Activated CD8-positive, alpha-beta memory T cell treated with anti-CD3 and anti-CD28 coated beads for 1 hour (primary cell): ENCODE results near the gene LANCL3.
A peak's percentile ranks its signal among the peaks of the same experiment; 100 is the strongest.

Source experiments
- DNase-seq, 2 donors: peaks; one replicate each; pipeline ENCODE4 v3.0.0-alpha.2; 2020; ENCODE audit warnings: low read depth in 1 of 2; ENCODE audit errors: extremely low read depth in 1 of 2

Gene LANCL3

DNA sequence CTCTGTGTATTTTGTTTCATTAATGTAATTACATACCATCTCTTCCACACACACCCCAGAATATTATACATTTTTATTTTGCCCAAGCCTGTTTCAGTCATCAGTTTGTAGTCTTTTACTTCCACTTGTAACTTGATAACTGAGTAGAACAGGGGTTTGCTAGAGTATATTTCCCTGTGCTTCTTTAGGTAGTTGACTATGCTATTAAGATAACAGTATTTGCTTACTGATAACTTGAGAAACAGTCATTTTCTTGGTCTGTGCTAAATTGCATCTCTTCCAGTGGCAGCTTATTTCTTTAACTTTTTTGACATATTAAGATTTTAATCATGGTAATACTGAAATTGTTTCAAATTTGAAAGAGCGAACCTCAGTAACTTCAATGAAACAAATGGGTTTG, 107.1 kb downstream of the LANCL3 start:
- DNase-seq, result no peak

DNA sequence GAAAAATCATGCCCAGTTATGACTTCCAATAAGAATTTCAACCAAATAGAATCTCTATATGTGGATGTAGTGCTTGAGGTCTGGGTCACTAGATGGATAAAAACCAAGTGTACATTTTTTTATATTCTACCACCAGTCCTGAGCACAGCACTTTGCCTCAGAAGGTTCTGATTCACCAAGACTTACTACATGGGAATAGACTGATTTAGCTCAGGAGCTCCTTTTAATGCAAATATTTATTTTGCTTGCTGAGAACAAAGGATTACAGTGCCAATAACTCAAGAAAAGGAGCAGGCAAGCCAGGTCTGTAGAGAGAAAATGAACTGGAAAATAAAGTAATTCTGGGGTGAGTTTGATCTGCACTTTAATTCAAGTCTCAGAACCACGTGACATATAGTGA, 107.8 kb downstream of the LANCL3 start:
- DNase-seq, result no peak

DNA sequence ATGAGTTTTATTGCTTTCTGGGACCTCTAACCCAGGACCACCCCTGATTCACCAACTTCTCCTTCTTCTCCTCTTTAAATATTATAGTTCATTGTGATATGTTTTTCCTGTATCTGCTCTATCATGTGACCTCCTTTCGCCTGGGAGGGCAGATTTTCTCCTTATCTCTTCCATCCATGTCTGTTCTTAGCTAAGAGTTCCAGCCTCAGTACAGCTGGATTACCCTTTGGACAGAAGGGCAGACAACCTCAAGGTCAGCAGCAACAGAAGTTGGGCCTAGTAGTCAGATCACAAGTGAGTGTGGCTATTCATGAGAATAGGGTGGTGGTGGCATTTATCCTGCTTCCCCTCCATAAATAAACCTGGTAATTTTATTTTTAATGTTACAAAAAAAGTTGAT, 108.4 kb downstream of the LANCL3 start:
- DNase-seq, result no peak

DNA sequence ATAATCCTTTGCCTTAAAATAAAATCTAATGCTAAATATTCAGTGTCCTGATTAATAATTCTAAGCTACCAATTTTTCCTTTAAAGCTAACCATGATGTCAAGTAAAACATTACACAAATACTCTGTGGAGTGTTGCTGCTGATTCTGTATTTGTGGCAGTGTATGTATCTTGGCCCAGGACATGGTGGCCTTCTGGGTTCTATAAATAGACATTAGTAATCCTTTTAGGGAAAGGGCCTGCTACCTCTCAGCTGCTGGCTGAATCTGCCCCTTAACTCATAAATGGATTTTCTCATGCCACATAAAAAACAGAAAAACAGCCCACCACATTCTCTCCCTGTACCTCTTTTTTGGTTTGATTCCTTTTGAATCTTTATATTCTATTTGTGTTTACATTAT, 113.0 kb downstream of the LANCL3 start:
- no peak for DNase-seq

GRCh38 chrX:37684973-37685372, 113.5 kb downstream of the LANCL3 start:
- no peak for DNase-seq

DNA sequence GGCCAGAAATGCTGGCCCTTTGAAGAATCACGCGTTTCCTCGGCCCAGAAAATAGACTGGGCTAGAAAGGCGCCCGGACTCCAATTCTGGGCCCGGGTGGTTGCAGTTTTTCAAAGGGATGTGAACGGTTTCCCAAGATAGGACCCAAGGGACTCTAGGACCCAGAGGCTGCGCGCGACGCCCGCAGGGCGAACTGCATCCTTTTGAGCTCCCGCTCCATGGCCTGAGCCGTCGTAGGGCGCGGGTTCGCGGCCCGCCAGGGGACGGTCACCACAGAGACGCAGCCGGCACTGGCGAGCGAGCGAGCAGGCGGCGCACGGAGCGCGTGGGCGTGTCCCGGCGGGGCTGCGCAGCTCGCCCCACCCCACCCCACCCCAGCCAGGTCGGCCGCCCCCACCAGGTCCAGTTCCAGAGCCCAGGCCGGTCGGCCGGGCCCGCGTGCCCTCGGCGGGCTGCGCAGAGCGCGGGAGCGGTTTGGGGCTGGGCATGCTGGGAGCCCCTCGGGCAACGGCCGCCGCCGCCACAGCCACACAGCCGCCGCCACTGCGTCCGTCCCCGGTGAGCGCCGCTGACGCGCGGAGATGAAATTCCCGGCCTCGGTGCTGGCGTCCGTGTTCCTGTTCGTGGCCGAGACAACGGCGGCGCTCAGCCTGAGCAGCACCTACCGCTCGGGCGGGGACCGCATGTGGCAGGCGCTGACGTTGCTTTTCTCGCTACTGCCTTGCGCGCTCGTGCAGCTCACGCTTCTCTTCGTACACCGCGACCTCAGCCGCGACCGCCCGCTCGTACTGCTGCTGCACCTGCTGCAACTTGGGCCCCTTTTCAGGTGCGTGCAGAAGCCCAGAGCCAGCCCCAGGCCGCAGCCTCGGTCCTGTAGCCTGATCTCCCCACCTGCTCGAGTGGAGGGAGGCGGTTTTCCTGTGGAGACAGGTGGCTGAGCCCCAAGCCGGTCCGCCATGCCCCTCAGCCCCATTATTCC, 114.2 kb downstream of the LANCL3 start, which contains the start of gene XK:
XK (plus strand) TSS at position 411 of the 979 bp plus-strand sequence; CDS start at position 582, 171 bp downstream.
- DNase-seq, result peak in 1 of 2 donors; percentile 2

DNA sequence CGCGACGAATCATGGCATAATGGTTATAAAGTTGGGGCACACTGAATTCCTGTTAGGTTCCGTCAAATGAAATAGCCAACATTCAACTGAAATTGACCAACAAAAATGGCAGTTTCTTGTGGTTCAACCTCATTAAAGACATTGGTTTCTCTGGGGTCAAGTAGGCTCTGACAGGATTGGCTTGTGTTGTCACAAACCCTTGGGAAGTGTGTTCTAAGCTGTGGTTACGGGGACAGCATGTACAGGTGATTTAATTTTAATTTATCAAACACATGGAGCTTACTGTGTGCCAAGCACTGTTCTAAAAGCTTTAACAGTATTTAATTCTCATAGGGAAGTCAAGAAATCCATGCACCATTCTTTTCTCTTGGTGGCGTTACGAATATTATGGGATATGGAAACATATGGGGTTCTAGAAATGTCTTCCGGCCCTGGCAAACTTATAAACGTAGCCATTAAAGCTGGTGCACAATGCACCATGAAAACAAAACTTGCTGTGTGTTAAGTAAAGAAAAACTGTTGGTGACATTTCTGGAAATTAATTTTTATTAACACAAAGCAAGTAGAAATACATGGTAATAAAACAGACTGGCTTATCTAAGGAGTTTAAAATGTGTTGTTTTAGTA, 115.0 kb downstream of the LANCL3 start:
- no peak for DNase-seq

- DNase-seq, result no peak
These were observed 115.5 kb downstream of the LANCL3 start for GRCh38 chrX:37686996-37687395.

DNA sequence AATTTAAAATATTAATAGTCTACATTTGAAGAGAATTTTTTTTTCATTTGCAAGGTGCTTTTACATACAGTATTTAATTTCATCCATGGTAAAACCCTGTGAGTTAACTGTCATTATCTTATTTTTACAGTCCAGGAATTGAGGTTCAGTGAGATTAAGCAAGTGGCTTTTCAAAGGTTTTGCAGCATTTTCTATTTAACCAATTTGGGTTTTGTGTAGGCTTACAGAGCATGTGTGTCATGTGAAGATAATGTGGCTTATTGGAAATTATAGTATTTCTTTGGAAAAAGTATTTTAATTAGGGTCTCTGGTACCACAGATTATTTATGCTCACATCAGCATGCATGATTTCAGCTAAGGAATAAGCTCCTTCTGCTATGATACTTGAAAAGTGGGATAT, 118.7 kb downstream of the LANCL3 start:
- DNase-seq, result no peak

GRCh38 chrX:37692918-37693317, 121.5 kb downstream of the LANCL3 start:
- DNase-seq, result no peak

DNA sequence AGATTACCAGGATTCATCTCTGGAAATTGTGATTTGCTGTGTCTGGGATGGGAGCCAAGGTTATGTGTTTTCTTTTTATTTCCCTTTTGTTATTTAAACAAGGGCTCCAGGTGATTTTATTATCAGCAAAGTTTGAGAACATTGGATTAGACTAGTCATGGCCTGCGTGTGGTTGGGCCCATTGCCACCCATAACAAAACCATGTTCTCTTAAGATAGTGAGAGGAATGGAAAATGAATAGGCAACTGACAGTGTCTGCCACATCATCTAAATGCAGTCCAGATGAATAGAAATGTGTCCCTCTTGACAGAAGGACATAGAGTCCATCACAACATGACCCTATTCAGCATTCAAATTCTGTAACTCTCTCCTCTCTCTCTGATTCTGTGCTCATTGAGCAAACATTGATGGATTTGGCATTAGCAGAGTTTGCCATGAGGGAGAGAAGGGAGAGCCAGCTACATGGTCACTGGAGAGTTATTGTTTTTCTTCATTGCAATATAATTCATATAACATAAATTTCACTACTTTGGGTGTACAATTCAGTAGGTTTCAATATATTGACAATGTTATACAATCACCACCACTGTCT, 125.8 kb downstream of the LANCL3 start:
- no peak for DNase-seq

DNA sequence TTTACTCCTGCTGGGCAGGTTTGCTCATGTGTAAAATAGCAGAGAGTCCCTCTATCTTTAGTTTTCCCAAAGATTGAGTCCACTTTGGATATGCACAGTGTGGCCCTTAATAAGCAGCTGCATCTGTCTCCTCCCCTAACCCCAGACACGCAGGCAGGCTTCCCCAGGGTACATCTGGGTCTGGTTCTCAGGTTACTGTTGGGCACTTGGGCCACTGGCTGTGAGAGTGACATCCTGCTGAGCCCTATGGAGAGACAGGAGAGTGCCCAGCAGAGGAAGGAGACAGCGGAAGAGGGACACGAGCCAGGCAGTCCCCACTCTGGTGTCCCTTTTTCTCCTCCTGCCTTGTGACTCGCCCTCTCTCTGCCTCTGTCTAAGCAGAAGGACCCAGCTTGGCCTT, 130.1 kb downstream of the LANCL3 start:
- no peak for DNase-seq

- DNase-seq, result no peak
These were observed 140.5 kb downstream of the LANCL3 start for GRCh38 chrX:37711991-37712390.

DNA sequence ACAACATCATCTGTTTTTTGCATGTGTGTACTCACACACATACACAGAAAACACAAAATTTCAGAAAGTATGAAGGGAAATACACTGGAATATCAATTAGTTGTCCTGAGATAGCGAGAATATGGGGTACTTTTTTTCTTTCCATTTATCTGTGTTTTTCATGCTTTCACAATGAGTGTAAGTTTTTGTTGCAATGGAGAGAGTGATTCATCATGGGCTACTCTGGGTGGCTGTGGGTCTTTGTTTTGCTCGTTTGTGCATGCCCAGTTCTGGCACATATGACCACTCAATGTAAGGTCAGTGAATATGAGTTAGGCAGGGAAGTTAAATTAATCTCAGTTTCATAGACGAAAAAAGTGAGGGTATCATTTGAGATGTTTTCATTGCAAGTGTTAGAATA, 141.0 kb downstream of the LANCL3 start:
- DNase-seq, result no peak

DNA sequence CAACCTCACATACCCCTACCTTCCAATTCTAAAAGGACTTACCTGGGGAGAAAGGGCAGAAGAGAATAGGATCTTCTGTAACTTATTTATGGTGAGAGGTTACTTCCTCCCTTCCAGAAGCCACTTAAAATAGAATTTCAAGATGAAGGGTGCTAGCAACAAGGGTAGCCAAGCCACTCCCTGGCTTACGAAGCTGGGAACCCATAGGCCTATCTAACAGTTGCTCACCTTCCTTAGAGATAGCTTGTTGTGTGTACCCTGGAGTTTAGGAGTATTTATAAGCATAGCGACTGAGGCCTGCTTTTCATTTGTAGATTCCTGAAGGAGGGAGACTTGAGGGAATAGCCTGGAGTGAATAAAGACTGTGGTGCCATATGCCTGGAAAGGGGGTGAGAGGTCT, 143.0 kb downstream of the LANCL3 start:
- no peak for DNase-seq

GRCh38 chrX:37716602-37717001, 145.1 kb downstream of the LANCL3 start:
- DNase-seq, result no peak

GRCh38 chrX:37717708-37718107, 146.2 kb downstream of the LANCL3 start:
- DNase-seq, result no peak

DNA sequence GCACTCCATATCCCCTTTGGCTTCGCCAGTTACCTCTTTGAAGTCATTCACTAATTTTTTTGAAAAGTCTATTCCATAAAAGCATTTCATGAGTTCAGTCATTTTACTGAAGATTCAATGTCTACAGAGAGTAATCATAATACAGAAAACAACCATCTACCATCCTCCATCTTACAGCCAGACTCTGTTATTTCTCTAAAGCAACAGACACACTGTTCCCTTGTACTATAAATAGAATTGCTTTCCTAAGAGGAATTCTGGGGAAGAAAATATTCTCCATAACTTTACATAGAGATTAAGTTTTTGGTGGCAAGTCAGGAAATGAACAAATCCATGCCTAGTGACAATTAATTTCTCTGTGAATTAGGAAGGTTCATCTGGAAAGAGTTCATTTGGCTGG, 151.1 kb downstream of the LANCL3 start:
- no peak for DNase-seq

DNA sequence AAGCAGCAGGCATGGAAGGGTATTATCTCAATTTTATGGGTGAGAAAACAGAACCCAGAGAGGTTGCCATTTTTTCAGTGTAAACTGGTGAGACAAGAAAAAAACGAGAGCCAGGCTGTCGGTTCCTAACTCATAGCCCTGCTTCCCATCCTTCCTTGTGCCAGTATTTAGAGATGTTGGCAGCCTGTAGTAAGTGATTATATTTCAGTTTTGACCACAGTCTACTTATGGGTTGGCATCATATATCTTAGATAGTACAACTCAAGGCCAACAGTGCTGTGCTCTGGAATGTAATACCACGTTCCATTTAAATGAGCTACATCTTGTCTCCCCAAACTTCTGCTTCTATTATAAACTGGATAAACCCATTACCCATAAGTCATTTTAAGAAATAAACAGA, 154.9 kb downstream of the LANCL3 start:
- no peak for DNase-seq
